T-cell (primary cell): ENCODE results near the gene LCP2. TPM values are rescaled to one million over a fixed set of nuclear protein-coding genes. Genes with fewer than 3 reads are reported as not detected.
A peak's percentile ranks its signal among the peaks of the same experiment; 100 is the strongest.

ENCODE experiments used
- ATAC-seq, 4 experiments: fragments of 200-7000 bp in 3 of 4; fragments of 150-1000 bp in 1 of 4; cut with Tn5 transposase; replicated peaks in 1 of 4; 1 replicate in 3 of 4; 2 replicates in 1 of 4; pipeline ENCODE4 v1.10.0; 2021; ENCODE audit warnings: moderate library complexity in 3 of 4, mild to moderate bottlenecking in 2 of 4, moderate number of reproducible peaks in 1 of 4
- CTCF ChIA-PET, 2 donors: fragments of 300-600 bp; sonication (Branson Sonifier 250); formaldehyde crosslinking; loops; one replicate each; lab custom pipeline; 2022; ENCODE audit warnings: antibody characterized with exemption in 2 of 2; lab: Charles Lee
- POLR2A ChIA-PET, 2 donors: fragments of 300-600 bp; sonication (Branson Sonifier 250); formaldehyde crosslinking; loops; one replicate each; lab custom pipeline; 2022; ENCODE audit warnings: antibody characterized with exemption in 2 of 2; lab: Charles Lee
- DNase-seq, 35 experiments: peaks; one replicate each; pipeline versions ENCODE4 v3.0.0 to v3.0.0-alpha.2; 2013 to 2023
- H3K27ac ChIP-seq: one replicate; pipeline ENCODE4 v1.5.1; 2013; ENCODE audit warnings: low read length
- H3K27me3 ChIP-seq, 2 experiments: replicated peaks in 1 of 2; 1 replicate in 1 of 2; 2 replicates in 1 of 2; pipeline versions ENCODE4 v1.6.1 to v1.7.0; 2013; ENCODE audit warnings: low read length in 1 of 2, mixed read lengths in 1 of 2; ENCODE audit not compliant: control insufficient read depth in 2 of 2, insufficient read depth in 2 of 2; ENCODE audit errors: extremely low read depth in 1 of 2
- H3K36me3 ChIP-seq, 2 donors: 1 replicate in 1 of 2; 2 replicates in 1 of 2; pipeline versions ENCODE4 v1.6.1 to v1.7.0; 2013; ENCODE audit warnings: low read length in 1 of 2; ENCODE audit not compliant: control insufficient read depth in 2 of 2, insufficient read depth in 1 of 2; ENCODE audit errors: extremely low read depth in 1 of 2
- H3K4me1 ChIP-seq, 2 experiments: 1 replicate in 1 of 2; 2 replicates in 1 of 2; pipeline versions ENCODE4 v1.6.1 to v1.7.0; 2013; ENCODE audit warnings: low read length in 2 of 2, mixed read lengths in 1 of 2; ENCODE audit not compliant: insufficient read depth in 2 of 2, control insufficient read depth in 1 of 2; ENCODE audit errors: extremely low read depth in 1 of 2
- H3K4me3 ChIP-seq, 2 donors: 1 replicate in 1 of 2; 2 replicates in 1 of 2; pipeline versions ENCODE4 v1.5.1 to v1.7.0; 2013; ENCODE audit warnings: mild to moderate bottlenecking in 2 of 2, low read length in 1 of 2, moderate library complexity in 1 of 2; ENCODE audit not compliant: control insufficient read depth in 1 of 2; ENCODE audit errors: extremely low read depth in 1 of 2
- H3K9me3 ChIP-seq: 2 replicates; pipeline ENCODE4 v1.7.0; 2013
- H3K27ac Mint-ChIP-seq, 2 donors: one replicate each; pipeline ENCODE4 v1.8.0; 2020 to 2021; ENCODE audit warnings: mild to moderate bottlenecking in 2 of 2, mixed read lengths in 2 of 2
- H3K27me3 Mint-ChIP-seq, 2 donors: one replicate each; pipeline ENCODE4 v1.8.0; 2021 to 2022; ENCODE audit warnings: mixed read lengths in 2 of 2
- H3K36me3 Mint-ChIP-seq: one replicate; pipeline ENCODE4 v1.8.0; 2021; ENCODE audit warnings: mixed read lengths
- H3K4me1 Mint-ChIP-seq, 3 donors: one replicate each; pipeline ENCODE4 v1.8.0; 2020 to 2022; ENCODE audit warnings: mixed read lengths in 3 of 3, mild to moderate bottlenecking in 1 of 3
- H3K4me3 Mint-ChIP-seq, 3 donors: one replicate each; pipeline ENCODE4 v1.8.0; 2020 to 2022; ENCODE audit warnings: mild to moderate bottlenecking in 3 of 3, mixed read lengths in 3 of 3, moderate library complexity in 3 of 3
- H3K9me3 Mint-ChIP-seq, 3 donors: one replicate each; pipeline ENCODE4 v1.8.0; 2020 to 2022; ENCODE audit warnings: mixed read lengths in 3 of 3
- WGBS: methylation state at CpG from one replicate; pipeline ENCODE4 v1.1.5; 2013; ENCODE audit warnings: missing lambda C conversion rate; ENCODE audit not compliant: insufficient coverage; 5-methylcytosine and 5-hydroxymethylcytosine counted together
- total RNA-seq, 35 experiments: library from RNA in 6 of 35; stranded (reverse) in 6 of 35; fragments of 120-200 nt in 1 of 35; gene quantifications; one replicate each; pipeline versions ENCODE4 v1.2.1 to v1.2.4 and lab custom pipeline; 2013 to 2026

The LCP2 gene
- total RNA-seq, 5 donors from 2014 or later (not counting 1 experiment from before 2014, with no cell fraction given): 355 to 394 (median 374) TPM

DNA sequence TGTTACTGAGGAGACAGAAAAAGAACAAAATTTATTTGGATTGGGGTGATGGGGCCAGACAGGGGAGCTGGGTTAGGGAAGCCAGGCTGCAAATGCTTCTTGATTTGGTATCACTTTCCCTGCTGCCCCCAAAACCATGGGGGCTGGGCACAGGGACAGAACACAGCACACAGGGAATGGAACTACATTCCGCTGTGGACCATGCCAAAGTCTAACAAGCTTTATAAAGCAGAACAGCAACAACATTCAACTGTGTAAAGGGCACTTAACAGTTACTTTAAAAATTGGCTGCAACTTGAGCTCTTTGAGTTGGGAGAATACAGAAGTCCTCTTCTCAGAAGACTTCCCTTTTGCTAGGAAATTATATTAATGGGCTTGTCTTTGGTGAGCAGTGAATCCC, 41.0 kb downstream of the LCP2 start:
- Histone ChIP-seq H3K27ac (no peak overlapping the region), H3K36me3 (peaks cover 21 to 99% of the 10 kb centered on the region in 2 donors), H3K4me1 (peaks cover 18 to 43% of the 10 kb centered on the region in 2 experiments), H3K27me3 (no peaks in the 10 kb centered on the region), H3K9me3 (no peaks in the 10 kb centered on the region), H3K4me3 (no peak overlapping the region)
- no peaks in the 10 kb centered on the region for H3K27me3 Mint-ChIP-seq
- H3K4me3 Mint-ChIP-seq: no peak overlapping the region
- H3K27ac Mint-ChIP-seq: peak overlapping the region; percentile 71 to 85
- H3K4me1 Mint-ChIP-seq: peaks cover 79 to 84% (median 82%) of the 10 kb centered on the region in 3 donors
- peaks cover 87% of the 10 kb centered on the region for H3K36me3 Mint-ChIP-seq
- POLR2A ChIA-PET: no interaction called here
- no peaks in the 10 kb centered on the region for H3K9me3 Mint-ChIP-seq
- WGBS: no CpG with 5 or more reads among the region's 1 CpG
- CTCF ChIA-PET: interaction anchor here (0.6 to 1.0 kb wide), 2 partner anchors 9 to 18 kb away, joined by 3 read pairs; no protein-coding TSS in a partner anchor
- ATAC-seq (no peak), DNase-seq (no peak)

DNA sequence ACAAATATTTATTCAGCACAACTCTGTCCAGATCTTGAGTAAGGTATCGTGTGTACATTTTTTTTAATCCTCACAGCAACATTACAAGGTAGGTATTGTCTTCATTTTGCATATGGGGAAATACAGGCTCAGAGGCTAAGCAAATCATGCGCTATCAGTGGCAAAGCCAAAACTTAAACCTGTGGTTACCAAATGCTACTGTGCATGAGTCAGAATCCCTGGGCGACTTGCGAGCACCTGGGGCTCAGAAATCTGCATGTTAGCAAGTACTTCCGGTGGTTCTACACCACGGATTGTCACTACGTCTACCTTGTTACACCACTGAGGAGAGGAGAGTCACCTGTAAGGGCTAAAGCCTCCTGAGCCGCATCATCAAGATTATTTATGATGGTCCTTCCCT, 43.5 kb downstream of the LCP2 start:
- POLR2A ChIA-PET: no interaction called here
- peaks cover 13 to 98% of the 10 kb centered on the region in 2 donors for H3K36me3 ChIP-seq
- no peaks in the 10 kb centered on the region for H3K9me3 Mint-ChIP-seq
- H3K27ac ChIP-seq: peak overlapping the region; percentile 64
- CTCF ChIA-PET: no interaction called here
- H3K4me1 ChIP-seq: peaks cover 3 to 26% of the 10 kb centered on the region in 2 experiments
- H3K27me3 ChIP-seq: no peaks in the 10 kb centered on the region
- 11% methylated on average over 4 of the region's 8 CpGs for WGBS
- no peaks in the 10 kb centered on the region for H3K27me3 Mint-ChIP-seq
- peak overlapping the region; percentile 71 to 91 for H3K27ac Mint-ChIP-seq
- ATAC-seq (peak; percentile 94 to 99 (median 98)), DNase-seq (peak in 33 of 35 experiments; percentile 42 to 86 (median 66))
- no peak overlapping the region for H3K4me3 ChIP-seq
- peak overlapping the region in 1 of 3 donors; percentile 24 for H3K4me3 Mint-ChIP-seq
- peaks cover 62 to 78% (median 64%) of the 10 kb centered on the region in 3 donors for H3K4me1 Mint-ChIP-seq
- no peaks in the 10 kb centered on the region for H3K9me3 ChIP-seq
- H3K36me3 Mint-ChIP-seq: peaks cover 87% of the 10 kb centered on the region

DNA sequence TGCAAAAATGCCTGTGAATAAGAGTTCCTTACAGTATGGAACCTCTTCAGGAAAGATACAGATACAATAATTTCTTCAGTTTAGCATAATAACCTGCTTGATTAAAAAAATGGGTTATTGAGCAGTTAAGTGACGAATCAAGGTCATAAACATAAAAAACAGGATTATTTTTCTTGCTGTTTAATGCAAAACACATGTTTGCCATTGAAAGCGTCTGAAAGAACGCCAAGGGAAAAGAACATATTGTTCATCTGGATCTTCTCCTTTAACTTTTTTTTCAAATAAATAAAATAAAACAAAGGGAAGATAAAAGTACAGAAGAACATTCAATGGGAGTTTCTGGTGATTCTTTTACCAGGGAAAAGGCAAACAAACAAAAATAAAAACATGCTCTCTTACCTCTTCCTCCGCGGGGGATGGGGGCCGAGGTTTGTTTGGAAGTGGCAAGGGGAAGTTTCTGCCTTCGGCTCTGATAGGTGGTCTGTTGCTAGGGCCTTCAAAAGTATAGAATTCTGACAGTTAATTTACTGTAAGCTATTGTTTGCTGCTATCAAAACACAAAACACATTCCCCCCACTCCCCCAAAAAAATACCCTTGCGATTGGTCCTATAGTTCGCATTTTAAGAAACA, 44.7 kb downstream of the LCP2 start:
- Mint-ChIP-seq H3K27ac (no peak overlapping the region), H3K36me3 (peaks cover 85% of the 10 kb centered on the region), H3K4me1 (peaks cover 50 to 75% (median 59%) of the 10 kb centered on the region in 3 donors), H3K9me3 (no peaks in the 10 kb centered on the region), H3K27me3 (no peaks in the 10 kb centered on the region), H3K4me3 (no peak overlapping the region)
- 100% methylated on average over 2 of the region's 9 CpGs for WGBS
- H3K36me3 ChIP-seq: peaks cover 20 to 97% of the 10 kb centered on the region in 2 donors
- H3K27me3 ChIP-seq: no peaks in the 10 kb centered on the region
- peak overlapping the region; percentile 64 for H3K27ac ChIP-seq
- DNase-seq (no peak), ATAC-seq (no peak)
- no peak overlapping the region for H3K4me3 ChIP-seq
- ChIA-PET POLR2A (interaction anchor here in 1 of 2 donors (1.4 kb wide), 1 partner anchor 9 kb away, joined by 4 read pairs; no protein-coding TSS in a partner anchor), CTCF (interaction anchor here in 1 of 2 donors (0.5 to 1.2 kb wide), 3 partner anchors 9 to 392 kb away, joined by 3 to 5 read pairs (median 3); no protein-coding TSS in a partner anchor)
- no peaks in the 10 kb centered on the region for H3K9me3 ChIP-seq
- H3K4me1 ChIP-seq: peaks cover 3 to 26% of the 10 kb centered on the region in 2 experiments

DNA sequence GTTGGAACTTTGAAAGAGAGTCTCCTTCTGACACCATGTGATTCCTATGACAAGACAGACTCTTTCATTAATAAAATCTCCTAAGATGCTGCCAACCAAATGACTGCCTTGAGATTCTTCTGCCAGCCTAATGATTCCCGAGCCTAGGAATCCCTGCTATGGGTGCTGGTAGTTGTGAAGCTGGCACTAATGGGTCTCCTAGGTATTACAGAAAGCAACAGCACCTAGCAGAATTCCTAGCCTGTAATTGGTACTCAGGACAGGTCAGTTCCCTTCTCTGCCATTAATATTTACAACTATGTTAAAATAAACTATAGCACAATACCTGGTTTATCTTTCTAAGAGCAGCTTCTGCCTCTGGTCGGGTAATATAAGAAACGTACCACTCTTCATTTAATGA, 45.5 kb downstream of the LCP2 start:
- Mint-ChIP-seq H3K27me3 (no peaks in the 10 kb centered on the region), H3K27ac (peak overlapping the region; percentile 24 to 39), H3K4me3 (no peak overlapping the region), H3K9me3 (no peaks in the 10 kb centered on the region), H3K36me3 (peaks cover 85% of the 10 kb centered on the region), H3K4me1 (peaks cover 43 to 72% (median 51%) of the 10 kb centered on the region in 3 donors)
- H3K4me1 ChIP-seq: peaks cover 3 to 22% of the 10 kb centered on the region in 2 experiments
- DNase-seq (no peak), ATAC-seq (no peak)
- no peaks in the 10 kb centered on the region for H3K27me3 ChIP-seq
- WGBS: 100% methylated on average over 1 of the region's 3 CpGs
- H3K9me3 ChIP-seq: no peaks in the 10 kb centered on the region
- POLR2A ChIA-PET: interaction anchor here in 1 of 2 donors (0.9 to 1.4 kb wide), 2 partner anchors 9 to 11 kb away, joined by 4 to 5 read pairs; no protein-coding TSS in a partner anchor
- peaks cover 22 to 97% of the 10 kb centered on the region in 2 donors for H3K36me3 ChIP-seq
- CTCF ChIA-PET: no interaction called here
- no peak overlapping the region for H3K27ac ChIP-seq
- no peak overlapping the region for H3K4me3 ChIP-seq

DNA sequence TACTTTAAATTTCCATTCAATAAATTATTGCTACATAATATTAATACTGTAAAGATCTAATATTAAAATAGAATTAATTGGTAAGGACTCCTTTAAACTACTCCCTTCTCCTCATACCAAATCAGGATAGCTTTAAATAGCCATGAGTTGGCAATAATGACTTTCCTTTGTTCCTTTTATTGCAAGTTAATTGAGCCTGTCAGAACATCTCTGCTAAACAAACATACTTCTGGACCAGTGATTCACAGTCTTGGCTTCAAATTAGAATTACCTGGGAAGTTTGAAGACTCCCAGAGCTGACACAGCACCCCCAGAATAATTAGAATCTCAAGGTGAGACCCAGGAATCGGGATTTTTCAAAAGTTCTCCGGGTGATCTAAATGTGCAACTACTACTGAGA, 46.1 kb downstream of the LCP2 start:
- Mint-ChIP-seq H3K9me3 (no peaks in the 10 kb centered on the region), H3K27ac (peak overlapping the region; percentile 23 to 39), H3K4me1 (peaks cover 36 to 66% (median 45%) of the 10 kb centered on the region in 3 donors), H3K27me3 (no peaks in the 10 kb centered on the region), H3K36me3 (peaks cover 85% of the 10 kb centered on the region), H3K4me3 (no peak overlapping the region)
- CTCF ChIA-PET: interaction anchor here in 1 of 2 donors (0.5 kb wide), 1 partner anchor 1896 kb away, joined by 3 read pairs; no protein-coding TSS in a partner anchor
- no peak for DNase-seq
- H3K9me3 ChIP-seq: no peaks in the 10 kb centered on the region
- POLR2A ChIA-PET: interaction anchor here in 1 of 2 donors (0.6 to 1.4 kb wide), 3 partner anchors 10 to 15 kb away, joined by 4 to 7 read pairs (median 5); no protein-coding TSS in a partner anchor
- no peak overlapping the region for H3K27ac ChIP-seq
- ATAC-seq: no peak
- no peaks in the 10 kb centered on the region for H3K27me3 ChIP-seq
- H3K4me1 ChIP-seq: peaks cover 3 to 19% of the 10 kb centered on the region in 2 experiments
- H3K4me3 ChIP-seq: no peak overlapping the region
- WGBS: no CpG with 5 or more reads among the region's 2 CpGs
- peaks cover 20 to 97% of the 10 kb centered on the region in 2 donors for H3K36me3 ChIP-seq

DNA sequence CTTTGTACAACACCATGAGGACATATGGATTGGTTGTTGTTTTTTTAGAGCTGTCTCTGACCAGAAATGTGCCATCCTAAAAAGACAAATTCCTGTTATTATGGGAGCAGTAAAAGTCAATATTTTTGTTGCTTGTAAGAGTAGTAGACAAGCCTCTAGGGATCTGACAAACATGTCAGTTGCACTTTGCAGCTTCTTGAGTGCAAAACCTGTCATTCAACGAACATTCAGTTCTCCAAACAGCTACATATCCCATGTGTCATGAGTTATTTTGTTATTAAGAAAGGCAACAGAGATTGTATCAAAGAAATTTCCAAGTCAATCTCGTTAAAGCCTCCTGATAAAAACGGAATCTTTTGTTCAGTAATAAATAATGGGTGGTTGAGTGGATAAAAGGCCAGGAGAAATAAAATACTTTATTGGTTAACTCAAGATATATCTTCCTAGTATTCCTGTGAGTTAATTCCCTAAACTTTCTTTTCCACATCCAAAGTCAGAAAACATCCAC, 46.7 kb downstream of the LCP2 start:
- no CpG with 5 or more reads among the region's 3 CpGs for WGBS

More for the DNA sequence above, 46.7 kb downstream of the LCP2 start:
- Histone ChIP-seq H3K9me3 (no peaks in the 10 kb centered on the region), H3K27me3 (no peaks in the 10 kb centered on the region), H3K4me1 (peaks cover 3 to 19% of the 10 kb centered on the region in 2 experiments), H3K27ac (no peak overlapping the region), H3K36me3 (peaks cover 22 to 96% of the 10 kb centered on the region in 2 donors), H3K4me3 (no peak overlapping the region)
- H3K9me3 Mint-ChIP-seq: peaks cover 0 to 1% (median under 1%) of the 10 kb centered on the region in 3 donors
- no peak overlapping the region for H3K4me3 Mint-ChIP-seq
- H3K4me1 Mint-ChIP-seq: peaks cover 31 to 60% (median 39%) of the 10 kb centered on the region in 3 donors
- no peaks in the 10 kb centered on the region for H3K27me3 Mint-ChIP-seq
- POLR2A ChIA-PET: no interaction called here
- CTCF ChIA-PET: interaction anchor here (0.5 to 1.3 kb wide), 2 partner anchors 11 to 1896 kb away, joined by 3 read pairs; no protein-coding TSS in a partner anchor
- ATAC-seq (no peak), DNase-seq (no peak)
- peaks cover 85% of the 10 kb centered on the region for H3K36me3 Mint-ChIP-seq
- H3K27ac Mint-ChIP-seq: peak overlapping the region in 1 of 2 donors; percentile 16
